Fibroblast of lung (primary cell): ENCODE data around the gene DNMBP. TPM values are rescaled to one million over a fixed set of nuclear protein-coding genes. Genes with fewer than 3 reads are reported as not detected.

Source experiments
- DNase-seq, 2 donors: peaks; one replicate each; pipeline versions ENCODE4 v3.0.0 to v3.0.0-alpha.2; 2010; ENCODE audit warnings: low read depth in 2 of 2
- H2AFZ ChIP-seq: 2 replicates; pipeline ENCODE4 v1.5.1; 2012; ENCODE audit warnings: low read length, control low read depth, inconsistent platforms
- H3K27ac ChIP-seq: 2 replicates; pipeline ENCODE4 v1.5.1; 2011; ENCODE audit warnings: low read length, control low read depth; ENCODE audit not compliant: insufficient read depth
- H3K27me3 ChIP-seq: 2 replicates; pipeline ENCODE4 v1.5.1; 2011; ENCODE audit warnings: mild to moderate bottlenecking, low read length; ENCODE audit not compliant: control insufficient read depth, insufficient read depth
- H3K36me3 ChIP-seq: 2 replicates; pipeline ENCODE4 v1.5.1; 2011; ENCODE audit warnings: low read length; ENCODE audit not compliant: control insufficient read depth, insufficient read depth
- H3K4me1 ChIP-seq: 2 replicates; pipeline ENCODE4 v1.5.1; 2011; ENCODE audit warnings: low read length; ENCODE audit not compliant: control insufficient read depth, insufficient read depth; ENCODE audit errors: extremely low read depth
- H3K4me2 ChIP-seq: 2 replicates; pipeline ENCODE4 v1.5.1; 2011; ENCODE audit warnings: low read length, control low read depth; ENCODE audit not compliant: insufficient read depth; ENCODE audit errors: extremely low read depth
- H3K4me3 ChIP-seq, 4 experiments: fragments of 200-600 bp in 1 of 4; sonication (generic) in 1 of 4; replicated peaks in 1 of 4; 2 replicates each; pipeline ENCODE4 v1.5.1; 2011 to 2016; ENCODE audit warnings: low read length in 4 of 4, low read depth in 3 of 4, mild to moderate bottlenecking in 3 of 4, control low read depth in 2 of 4, inconsistent platforms in 1 of 4, mixed read lengths in 1 of 4; ENCODE audit not compliant: insufficient read depth in 1 of 4; ENCODE audit errors: control extremely low read depth in 1 of 4
- H3K79me2 ChIP-seq: 2 replicates; pipeline ENCODE4 v1.5.1; 2012; ENCODE audit warnings: mild to moderate bottlenecking, low read length, inconsistent platforms; ENCODE audit not compliant: control insufficient read depth, insufficient read depth
- H3K9ac ChIP-seq: 2 replicates; pipeline ENCODE4 v1.5.1; 2011; ENCODE audit warnings: mild to moderate bottlenecking, low read length, control low read depth; ENCODE audit not compliant: insufficient read depth
- H3K9me3 ChIP-seq: 2 replicates; pipeline ENCODE4 v1.5.1; 2012; ENCODE audit warnings: low read depth, low read length; ENCODE audit not compliant: control insufficient read depth, insufficient read depth
- H4K20me1 ChIP-seq: 2 replicates; pipeline ENCODE4 v1.5.1; 2011; ENCODE audit warnings: low read length; ENCODE audit not compliant: control insufficient read depth, insufficient read depth; ENCODE audit errors: extremely low read depth
- CTCF ChIP-seq, 2 donors: IDR thresholded peaks in 1 of 2; conservative IDR thresholded peaks in 1 of 2; 1 replicate in 1 of 2; 2 replicates in 1 of 2; pipeline ENCODE4 v1.5.1; 2011 to 2012; ENCODE audit warnings: low read length in 2 of 2, control low read depth in 1 of 2, inconsistent platforms in 1 of 2, low read depth in 1 of 2, mild to moderate bottlenecking in 1 of 2
- EZH2 ChIP-seq: IDR thresholded peaks from 2 replicates; pipeline ENCODE4 v1.5.1; 2012; ENCODE audit warnings: low read length, control low read depth, mild to moderate bottlenecking; ENCODE audit errors: missing control alignments
- polyA plus RNA-seq, 2 donors: library from polyadenylated mRNA; depleted of rRNA in 1 of 2; stranded (reverse) in 1 of 2; unstranded in 1 of 2; fragments of >200 nt; gene quantifications; 2 replicates each; pipeline ENCODE4 v1.2.1, GENCODE V29; 2011 to 2012; ENCODE audit warnings: missing spikeins in 1 of 2
- total RNA-seq: library from RNA; depleted of rRNA; stranded (reverse); fragments of >200 nt; gene quantifications from 2 replicates; pipeline ENCODE4 v1.2.1, GENCODE V29; 2014

The DNMBP gene
- total and polyA plus RNA-seq, 2 donors (not counting 1 experiment from before 2014, with no cell fraction given): 12.9 to 21.2 TPM

- H3K9me3 ChIP-seq: no peaks in the 10 kb centered on the region
- no peaks in the 10 kb centered on the region for H3K79me2 ChIP-seq
- H3K9ac ChIP-seq: no peak overlapping the region
- no peaks in the 10 kb centered on the region for H3K36me3 ChIP-seq
- no peak overlapping the region for H3K27ac ChIP-seq
- H4K20me1 ChIP-seq: no peaks in the 10 kb centered on the region
- peak overlapping the region; percentile 86 for H2AFZ ChIP-seq
- DNase-seq: no peak
- peaks cover 10% of the 10 kb centered on the region for H3K4me1 ChIP-seq
- TF ChIP-seq EZH2 (no peak), CTCF (conservative IDR thresholded peaks at IDR 0.05 in 1 of 2, IDR thresholded peaks at IDR 0.05 in 1 of 2; ENCODE audit: low read depth in 1 of 2, low read length in 2 of 2) (no peak)
- H3K4me2 ChIP-seq: no peak overlapping the region
- H3K27me3 ChIP-seq: no peaks in the 10 kb centered on the region
- H3K4me3 ChIP-seq: no peak overlapping the region
Measured at GRCh38 chr10:100043344-100043743, 33.6 kb upstream of the DNMBP start.

- TF ChIP-seq CTCF (conservative IDR thresholded peaks at IDR 0.05 in 1 of 2, IDR thresholded peaks at IDR 0.05 in 1 of 2; ENCODE audit: low read depth in 1 of 2, low read length in 2 of 2): no peak
- TF ChIP-seq EZH2: no peak
- no peaks in the 10 kb centered on the region for H3K27me3 ChIP-seq
- no peaks in the 10 kb centered on the region for H3K9me3 ChIP-seq
- no peaks in the 10 kb centered on the region for H3K36me3 ChIP-seq
- no peaks in the 10 kb centered on the region for H3K79me2 ChIP-seq
- no peak overlapping the region for H3K9ac ChIP-seq
- no peak for DNase-seq
- no peak overlapping the region for H3K4me2 ChIP-seq
- no peak overlapping the region for H2AFZ ChIP-seq
- H4K20me1 ChIP-seq: no peaks in the 10 kb centered on the region
- no peak overlapping the region for H3K4me3 ChIP-seq
- H3K27ac ChIP-seq: no peak overlapping the region
- peaks cover 10% of the 10 kb centered on the region for H3K4me1 ChIP-seq
Measured at GRCh38 chr10:100041306-100042002, 31.7 kb upstream of the DNMBP start.

- no peaks in the 10 kb centered on the region for H3K79me2 ChIP-seq
- no peaks in the 10 kb centered on the region for H3K9me3 ChIP-seq
- no peak overlapping the region for H3K4me2 ChIP-seq
- no peak overlapping the region for H3K4me3 ChIP-seq
- no peaks in the 10 kb centered on the region for H4K20me1 ChIP-seq
- H3K36me3 ChIP-seq: no peaks in the 10 kb centered on the region
- peaks cover 2% of the 10 kb centered on the region for H3K4me1 ChIP-seq
- H3K27me3 ChIP-seq: no peaks in the 10 kb centered on the region
- no peak overlapping the region for H3K27ac ChIP-seq
- TF ChIP-seq CTCF (conservative IDR thresholded peaks at IDR 0.05 in 1 of 2, IDR thresholded peaks at IDR 0.05 in 1 of 2; ENCODE audit: low read depth in 1 of 2, low read length in 2 of 2): no peak
- no peak for TF ChIP-seq EZH2
- no peak overlapping the region for H2AFZ ChIP-seq
- H3K9ac ChIP-seq: no peak overlapping the region
- DNase-seq: no peak
Measured at GRCh38 chr10:100038561-100039071, 28.9 kb upstream of the DNMBP start.
